Lower leg skin (tissue), 4 donors: ENCODE measurements around the gene GORASP1. TPM values are rescaled to one million over a fixed set of nuclear protein-coding genes. Genes with fewer than 3 reads are reported as not detected.

Experiments
- DNase-seq, 2 donors: peaks; one replicate each; pipeline ENCODE4 v3.0.0-alpha.2; 2019; ENCODE audit warnings: low spot score in 2 of 2
- H3K4me3 ChIP-seq: fragments of 200-600 bp; sonication (generic); 2 replicates; pipeline ENCODE4 v1.5.1; 2017; ENCODE audit warnings: mild to moderate bottlenecking, low read depth; ENCODE audit not compliant: poor library complexity, severe bottlenecking
- POLR2A ChIP-seq, 2 donors: fragments of 450-650 bp; IDR thresholded peaks; one replicate each; pipeline ENCODE4 v1.6.1; 2016 to 2017; ENCODE audit warnings: antibody characterized with exemption in 2 of 2, mild to moderate bottlenecking in 1 of 2, moderate library complexity in 1 of 2
- WGBS, 2 donors: methylation state at CpG; one replicate each; pipeline ENCODE4 v1.1.5; 2018; 5-methylcytosine and 5-hydroxymethylcytosine counted together
- intact Hi-C: fragments of 100-400 bp; cut with DNase I; formaldehyde crosslinking; loops from one replicate; pipeline ENCODE4 v1.15.0; 2023; ENCODE audit warnings: low total_unique reads
- total RNA-seq, 4 donors: library from RNA; depleted of rRNA; stranded (reverse); fragments of >200 nt; gene quantifications; one replicate each; pipeline ENCODE4 v1.1.0, GENCODE V29; 2016
- TF ChIP-seq, protein P1 (sequence below), 3 donors: fragments of 450-650 bp; IDR thresholded peaks; one replicate each; pipeline ENCODE4 v1.5.1; 2016; ENCODE audit warnings: antibody characterized with exemption in 3 of 3, mild to moderate bottlenecking in 3 of 3, moderate library complexity in 2 of 3

The GORASP1 gene
- total RNA-seq, 4 donors from 2014 or later, result 40.1 to 87.4 (median 56.4) TPM

DNA sequence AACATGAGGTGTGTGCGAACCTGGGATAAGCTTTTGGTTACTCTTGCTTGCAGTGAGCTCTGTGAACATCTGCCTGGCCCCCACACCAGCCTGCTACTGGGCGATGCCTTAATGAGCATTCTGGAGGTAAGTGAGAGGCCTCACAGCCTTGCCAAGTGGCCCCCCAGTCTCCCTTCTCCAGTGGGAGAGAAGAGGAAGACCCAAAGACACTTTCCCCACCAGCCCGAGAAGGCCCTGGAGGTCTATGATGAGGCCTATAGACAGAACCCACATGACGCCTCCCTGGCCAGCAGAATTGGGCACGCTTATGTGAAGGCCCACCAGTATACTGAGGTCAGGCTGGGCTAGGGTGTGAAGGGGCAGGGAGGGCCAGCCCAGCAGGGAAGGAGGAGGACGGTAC, 22.6 kb upstream of the GORASP1 start:
- 89 to 95% methylated on average over 6 of the region's 6 CpGs for WGBS, 2 donors
- TF ChIP-seq POLR2A (IDR thresholded peaks at IDR 0.05), result no peak
- TF ChIP-seq, protein P1, sequence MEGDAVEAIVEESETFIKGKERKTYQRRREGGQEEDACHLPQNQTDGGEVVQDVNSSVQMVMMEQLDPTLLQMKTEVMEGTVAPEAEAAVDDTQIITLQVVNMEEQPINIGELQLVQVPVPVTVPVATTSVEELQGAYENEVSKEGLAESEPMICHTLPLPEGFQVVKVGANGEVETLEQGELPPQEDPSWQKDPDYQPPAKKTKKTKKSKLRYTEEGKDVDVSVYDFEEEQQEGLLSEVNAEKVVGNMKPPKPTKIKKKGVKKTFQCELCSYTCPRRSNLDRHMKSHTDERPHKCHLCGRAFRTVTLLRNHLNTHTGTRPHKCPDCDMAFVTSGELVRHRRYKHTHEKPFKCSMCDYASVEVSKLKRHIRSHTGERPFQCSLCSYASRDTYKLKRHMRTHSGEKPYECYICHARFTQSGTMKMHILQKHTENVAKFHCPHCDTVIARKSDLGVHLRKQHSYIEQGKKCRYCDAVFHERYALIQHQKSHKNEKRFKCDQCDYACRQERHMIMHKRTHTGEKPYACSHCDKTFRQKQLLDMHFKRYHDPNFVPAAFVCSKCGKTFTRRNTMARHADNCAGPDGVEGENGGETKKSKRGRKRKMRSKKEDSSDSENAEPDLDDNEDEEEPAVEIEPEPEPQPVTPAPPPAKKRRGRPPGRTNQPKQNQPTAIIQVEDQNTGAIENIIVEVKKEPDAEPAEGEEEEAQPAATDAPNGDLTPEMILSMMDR (IDR thresholded peaks at IDR 0.05), result no peak

GRCh38 chr3:39128951-39129350, 21.5 kb upstream of the GORASP1 start:
- TF ChIP-seq POLR2A (IDR thresholded peaks at IDR 0.05), result no peak
- TF ChIP-seq, protein P1 (IDR thresholded peaks at IDR 0.05), result no peak
- 95 to 97% methylated on average over 7 of the region's 7 CpGs for WGBS, 2 donors
- intact Hi-C loops, result loop anchor here (5.0 kb wide), 1 partner anchor 163 kb away; no protein-coding TSS in a partner anchor
- no peak overlapping the region for H3K4me3 ChIP-seq
- DNase-seq, result no peak

More for the DNA sequence above, 22.6 kb upstream of the GORASP1 start:
- intact Hi-C loops, result no loop called here
- H3K4me3 ChIP-seq, result no peak overlapping the region
- no peak for DNase-seq

DNA sequence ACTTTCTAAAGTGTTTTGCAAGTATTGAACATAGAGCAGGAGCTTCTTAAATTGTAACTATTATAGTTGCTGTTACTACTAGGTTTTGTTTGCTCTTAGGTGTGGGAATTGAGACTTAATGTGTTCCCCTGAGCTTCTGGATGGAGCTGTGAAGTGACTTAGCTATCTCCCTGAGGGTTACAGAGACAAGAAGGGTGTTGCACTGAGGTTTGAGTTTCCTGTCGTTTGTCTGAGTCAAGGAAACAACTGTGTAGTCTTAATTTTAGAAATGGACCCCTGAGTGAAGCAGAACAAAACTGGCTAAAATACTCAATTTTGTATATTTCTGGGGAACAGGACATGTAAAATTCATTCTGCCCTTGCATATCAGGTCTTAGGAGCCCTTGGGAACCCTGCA, 20.5 kb upstream of the GORASP1 start:
- TF ChIP-seq POLR2A (IDR thresholded peaks at IDR 0.05), result no peak
- TF ChIP-seq, protein P1 (IDR thresholded peaks at IDR 0.05), result no peak
- WGBS, 2 donors, result 50 to 53% methylated on average over 1 of the region's 1 CpG
- no peak overlapping the region for H3K4me3 ChIP-seq
- DNase-seq, result no peak
- intact Hi-C loops, result loop anchor here (5.0 kb wide), 1 partner anchor 164 kb away; no protein-coding TSS in a partner anchor

DNA sequence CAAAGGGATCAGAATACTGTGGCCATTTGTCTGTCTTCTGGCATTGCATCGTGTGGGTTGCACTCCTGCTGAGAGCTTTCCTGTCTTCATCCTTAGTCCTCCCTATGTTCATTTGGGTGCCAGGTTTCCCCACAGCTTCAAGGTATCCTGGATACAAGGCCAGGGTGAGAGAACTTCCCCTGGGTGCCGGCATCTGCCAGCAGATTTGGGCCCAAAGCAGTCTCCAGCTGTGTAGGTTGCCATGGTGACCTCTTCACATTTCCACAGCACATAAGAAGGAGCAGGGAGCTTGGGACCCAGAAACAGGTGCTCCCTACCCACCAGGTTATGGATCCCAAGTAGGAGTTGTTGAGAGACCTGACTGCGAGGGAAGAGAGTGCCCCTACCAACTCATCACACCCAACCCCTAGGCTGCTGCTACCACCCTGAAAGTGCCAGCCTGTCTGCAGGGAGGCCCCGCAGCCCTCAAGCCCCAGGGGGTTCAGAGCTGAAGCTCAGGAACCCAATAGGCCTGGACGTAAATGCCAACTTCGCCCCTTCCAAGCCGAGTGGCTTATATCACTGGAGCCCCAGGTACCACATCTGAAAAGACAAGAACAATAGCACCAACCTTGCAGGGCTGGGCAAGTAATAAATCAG, 20.0 kb upstream of the GORASP1 start:
- WGBS, 2 donors, result 76 to 82% methylated on average over 7 of the region's 7 CpGs
- H3K4me3 ChIP-seq, result no peak overlapping the region
- TF ChIP-seq POLR2A (IDR thresholded peaks at IDR 0.05), result no peak
- TF ChIP-seq, protein P1 (IDR thresholded peaks at IDR 0.05), result no peak
- intact Hi-C loops, result loop anchor here (5.0 kb wide), 1 partner anchor 165 kb away; no protein-coding TSS in a partner anchor
- DNase-seq, result no peak

DNA sequence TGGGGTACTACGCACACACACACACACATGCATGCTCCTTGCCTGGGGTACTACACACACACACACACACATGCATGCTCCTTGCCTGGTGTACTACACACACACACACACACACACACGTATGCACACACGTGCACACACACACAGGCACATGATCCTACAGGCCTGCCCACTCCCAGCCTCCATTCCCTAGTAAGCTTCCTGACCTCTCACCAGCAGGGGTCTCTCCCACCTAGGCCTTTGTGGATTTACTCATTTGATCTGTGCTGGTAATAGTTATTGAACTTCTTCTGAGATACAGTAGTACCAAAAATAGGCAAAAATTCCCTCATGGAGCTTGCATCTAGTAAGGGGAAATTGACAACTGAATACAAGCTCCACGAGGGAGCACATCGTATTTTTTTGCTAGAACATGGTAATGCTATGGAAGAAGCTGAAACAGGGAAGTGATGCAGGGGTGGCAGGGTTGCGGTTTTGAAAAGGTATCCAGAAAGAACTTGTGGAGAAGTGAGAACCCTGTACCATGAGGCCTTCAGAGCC, 19.2 kb upstream of the GORASP1 start:
- intact Hi-C loops, result loop anchor here (5.0 kb wide), 1 partner anchor 166 kb away; no protein-coding TSS in a partner anchor
- TF ChIP-seq POLR2A (IDR thresholded peaks at IDR 0.05), result no peak
- TF ChIP-seq, protein P1 (IDR thresholded peaks at IDR 0.05), result no peak
- 50 to 55% methylated on average over 6 of the region's 6 CpGs for WGBS, 2 donors
- H3K4me3 ChIP-seq, result no peak overlapping the region
- DNase-seq, result no peak
